Pulmonary artery endothelial cell (primary cell): ENCODE results near the gene AHSG. TPM values are rescaled to one million over a fixed set of nuclear protein-coding genes. Genes with fewer than 3 reads are reported as not detected.

Experiments
- total RNA-seq: library from RNA; depleted of rRNA; stranded (reverse); fragments of >200 nt; gene quantifications from 2 replicates; pipeline ENCODE4 v1.2.3, GENCODE V29; 2014

Gene AHSG
- total RNA-seq, 1 donor from 2014 or later, result not detected

Other genes with a start within 250 kb of the AHSG start
- 1.1 and 1.4 TPM in 2 replicates for gene CRYGS, start 68.7 kb upstream of the AHSG start, total RNA-seq
- 22.8 and 35.9 TPM in 2 replicates for gene TBCCD1, start 45.7 kb upstream of the AHSG start, total RNA-seq
- 56.9 and 96.3 TPM in 2 replicates for gene DNAJB11, start 42.3 kb upstream of the AHSG start, total RNA-seq
- not detected in 2 replicates for gene FETUB, start 27.3 kb downstream of the AHSG start, total RNA-seq
- gene HRG, start 53.0 kb downstream of the AHSG start, total RNA-seq, result not detected in 2 replicates
- gene KNG1, start 104.3 kb downstream of the AHSG start, total RNA-seq, result not detected in 2 replicates
- gene EIF4A2, start 170.5 kb downstream of the AHSG start, total RNA-seq, result 470 and 740 TPM in 2 replicates
- 26.0 and 36.9 TPM in 2 replicates for gene RFC4, start 193.4 kb downstream of the AHSG start, total RNA-seq
- gene ADIPOQ, start 229.7 kb downstream of the AHSG start, total RNA-seq, result not detected in 2 replicates